Stimulated activated CD4-positive, alpha-beta T cell treated with anti-CD3 and anti-CD28 coated beads, Interleukin-1b, Interleukin-23, amount 100 ng/mL, for 48 hours (primary cell): ENCODE data around the gene SYT3.
A peak's percentile ranks its signal among the peaks of the same experiment; 100 is the strongest.
"Not testable (repeated sequence)": the region's sequence is repeated elsewhere in the genome, so short reads cannot be mapped to it uniquely, and the experiment has no call there.

ENCODE experiments used
- DNase-seq: peaks from one replicate; pipeline ENCODE4 v3.0.0-alpha.2; 2020

Gene SYT3

GRCh38 chr19:50633973-50634372 is 5.7 kb downstream of the SYT3 start:
- DNase-seq = no peak

DNA sequence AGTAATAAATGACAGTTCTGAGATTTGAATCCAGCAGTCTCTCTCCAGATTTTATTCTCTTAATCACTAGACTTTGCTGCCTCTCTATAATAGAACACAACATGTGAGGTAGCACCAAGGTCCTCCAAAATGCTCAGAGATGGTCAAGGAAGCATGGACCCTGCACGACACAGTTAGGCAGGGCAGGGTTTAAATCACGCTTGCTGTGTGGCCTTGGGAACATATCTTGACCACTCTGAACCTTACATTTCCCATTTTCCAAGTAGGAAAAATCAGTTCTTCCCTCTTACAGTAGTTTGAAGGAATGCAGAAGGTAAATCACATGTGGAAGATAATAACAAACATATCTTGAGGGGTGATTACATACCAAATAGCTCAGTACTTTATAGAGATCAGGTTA is 6.3 kb downstream of the SYT3 start:
- no peak for DNase-seq

- DNase-seq = no peak
These were observed 7.4 kb downstream of the SYT3 start for GRCh38 chr19:50632151-50632835.

DNA sequence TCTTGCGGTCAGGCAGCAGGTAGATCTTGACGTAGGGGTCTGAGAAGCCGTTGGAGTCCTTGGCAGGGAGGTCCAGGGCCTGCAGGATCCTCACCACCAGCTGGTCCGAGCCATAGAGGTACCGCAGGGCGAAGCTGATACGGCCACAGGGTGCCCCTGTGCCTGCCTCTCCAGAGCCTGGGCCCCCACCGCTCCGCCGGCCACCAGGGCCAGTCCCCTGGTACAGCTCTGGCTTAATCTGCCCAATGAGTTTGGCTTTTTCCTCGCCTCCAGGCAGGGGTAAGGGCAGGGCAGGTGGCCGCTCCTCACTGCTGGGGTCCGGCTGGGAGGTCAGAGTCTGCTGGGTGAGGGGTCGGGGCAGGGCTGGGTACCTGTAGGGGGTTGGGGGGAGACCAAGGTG is 9.9 kb downstream of the SYT3 start:
- no peak for DNase-seq

DNA sequence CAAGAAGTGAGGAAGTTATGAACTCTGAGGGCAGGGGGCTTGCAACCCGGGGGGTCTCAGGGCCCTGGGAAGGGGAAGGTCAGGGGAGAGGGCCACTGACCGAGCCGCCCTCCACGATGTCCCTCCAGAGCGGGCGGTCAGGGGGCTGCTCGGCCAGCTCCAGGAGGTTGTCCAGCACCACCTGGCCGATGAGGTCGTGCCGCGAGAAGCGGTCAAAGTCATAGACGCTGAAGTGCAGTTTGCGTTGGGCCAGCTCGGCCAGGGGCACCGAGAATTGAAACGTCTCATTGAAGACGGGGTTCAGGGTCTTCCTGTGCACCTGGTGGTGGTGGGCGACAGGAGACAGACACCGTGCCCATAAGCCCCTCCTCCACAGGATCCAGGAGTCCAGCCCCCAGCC is 10.5 kb downstream of the SYT3 start:
- no peak for DNase-seq

DNA sequence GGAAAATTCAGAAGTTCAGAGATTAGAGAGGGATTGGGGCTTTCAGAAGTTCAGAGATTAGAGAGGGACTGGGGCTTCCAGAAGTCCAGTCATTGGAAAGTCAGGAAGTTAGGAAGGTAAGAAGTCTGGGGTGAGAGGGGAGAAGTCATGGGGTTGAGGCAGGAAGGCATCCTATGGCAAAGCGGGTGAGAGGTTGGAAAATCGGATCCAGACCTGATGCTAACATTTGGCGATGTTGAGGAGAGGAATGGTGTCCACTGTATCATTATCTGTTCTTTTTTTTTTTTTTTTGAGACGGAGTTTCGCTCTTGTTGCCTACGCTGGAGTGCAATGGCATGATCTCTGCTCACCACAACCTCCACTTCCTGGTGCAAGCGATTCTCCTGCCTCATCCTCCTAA is 11.1 kb downstream of the SYT3 start:
- DNase-seq = no peak

- DNase-seq = no peak
These were observed 11.5 kb downstream of the SYT3 start for GRCh38 chr19:50628146-50628545.

DNA sequence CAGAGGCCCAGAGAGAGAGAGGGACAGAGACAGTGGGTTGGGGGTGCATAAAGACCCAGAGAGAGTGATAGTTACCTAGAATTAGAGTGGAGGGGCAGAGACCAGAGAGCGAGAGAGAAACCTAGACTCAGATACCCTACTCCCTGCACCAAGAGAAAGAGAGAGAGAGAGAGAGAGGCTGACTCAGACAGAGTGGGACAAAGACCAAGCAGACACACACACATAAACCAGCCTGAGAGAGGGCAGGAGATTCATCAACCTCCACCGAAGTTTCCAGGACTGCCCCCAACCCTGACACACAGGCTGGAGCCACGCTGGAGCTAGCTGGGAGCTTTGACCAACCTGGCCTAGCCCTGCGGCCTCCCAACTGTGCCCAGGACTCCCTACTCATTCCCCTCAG is 12.9 kb downstream of the SYT3 start:
- DNase-seq = no peak

GRCh38 chr19:50626011-50626410 is 13.7 kb downstream of the SYT3 start:
- no peak for DNase-seq

GRCh38 chr19:50624949-50625600 is 14.6 kb downstream of the SYT3 start:
- DNase-seq = no peak

- DNase-seq = not testable (repeated sequence)
These were observed 19.2 kb downstream of the SYT3 start for GRCh38 chr19:50620394-50620906.

DNA sequence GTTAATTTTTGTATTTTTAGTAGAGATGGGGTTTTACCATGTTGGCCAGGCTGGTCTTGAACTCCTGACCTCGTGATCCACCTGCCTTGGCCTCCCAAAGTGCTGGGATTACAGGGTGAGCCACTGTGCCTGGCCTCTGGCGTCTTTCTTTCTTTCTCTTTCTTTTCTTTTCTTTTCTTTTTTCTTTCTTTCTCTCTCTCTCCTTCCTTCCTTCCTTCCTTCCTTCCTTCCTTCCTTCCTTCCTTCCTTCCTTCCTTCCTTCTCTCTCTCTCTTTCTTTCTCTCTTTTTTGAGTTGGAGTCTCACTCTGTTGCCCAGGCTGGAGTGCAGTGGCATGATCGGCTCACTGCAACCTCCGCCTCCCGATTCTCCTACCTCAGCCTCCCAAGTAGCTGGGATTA is 20.5 kb downstream of the SYT3 start:
- DNase-seq = not testable (repeated sequence)

- DNase-seq = not testable (repeated sequence)
These were observed 21.3 kb downstream of the SYT3 start for GRCh38 chr19:50618379-50618778.

GRCh38 chr19:50612504-50613404 is 26.9 kb downstream of the SYT3 start:
- DNase-seq = not testable (repeated sequence)

DNA sequence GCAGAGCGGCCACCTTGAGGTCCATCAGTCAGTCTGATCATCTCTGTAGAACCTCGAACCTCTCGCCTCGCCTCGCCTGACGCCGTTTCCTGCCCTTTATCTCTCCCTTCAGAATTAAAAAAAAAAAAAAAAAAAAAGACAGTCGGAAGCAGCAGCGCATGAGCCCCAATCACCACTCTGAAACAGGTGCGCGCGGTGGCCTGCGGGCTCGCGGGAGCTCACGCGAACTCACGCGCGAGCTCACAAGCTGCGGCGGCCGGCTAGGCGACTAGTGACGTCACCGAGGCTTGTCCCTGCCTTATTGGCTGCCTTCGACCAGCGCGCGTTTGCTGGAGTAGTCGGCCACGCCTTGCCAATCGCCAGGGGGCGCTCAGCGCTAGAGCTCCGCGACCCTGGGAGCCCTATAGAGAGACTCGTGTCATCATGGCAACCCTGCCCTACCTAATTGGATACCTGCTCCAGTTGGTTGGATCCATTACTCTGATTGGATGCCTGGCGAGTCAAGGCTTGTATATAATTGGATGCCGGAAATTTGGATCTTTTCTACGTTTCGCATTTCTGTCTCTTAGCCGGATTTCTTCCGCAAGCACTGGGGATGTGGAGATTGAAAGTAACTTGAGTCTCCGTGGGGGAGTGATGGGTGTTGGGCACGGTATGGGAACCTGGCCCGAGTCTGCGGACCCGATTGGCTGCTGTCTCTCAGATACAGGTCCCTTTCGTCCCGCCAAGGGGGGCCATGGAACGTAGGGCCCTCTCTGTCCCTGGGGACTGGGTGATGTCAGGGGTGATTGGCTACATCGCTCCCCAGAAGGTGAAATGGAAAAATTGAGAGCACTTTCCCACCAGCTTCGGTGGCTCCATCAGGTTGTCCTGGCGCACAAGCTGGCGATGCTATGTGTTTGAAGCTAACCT is 31.6 kb downstream of the SYT3 start:
- DNase-seq = peak; percentile 95

DNA sequence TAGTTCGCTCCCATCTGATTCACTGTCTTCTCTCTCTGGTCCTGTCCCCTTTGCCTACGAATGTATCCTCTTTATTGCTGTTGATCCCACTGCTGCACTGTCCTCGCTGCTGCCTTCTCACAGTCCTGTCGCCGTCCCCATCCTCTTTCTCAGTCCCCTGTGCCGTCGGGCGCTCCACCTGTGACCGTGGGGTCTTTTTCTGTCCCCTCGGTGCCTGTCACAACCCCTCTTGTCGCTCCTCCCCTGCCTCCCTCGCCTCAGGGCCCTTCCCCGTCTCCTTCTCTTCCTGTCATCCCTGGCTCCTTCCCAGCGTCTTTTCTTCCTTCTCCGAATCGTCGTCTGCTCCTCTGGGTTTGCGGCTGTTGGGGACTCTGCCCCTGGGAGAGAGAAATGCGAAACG is 32.3 kb downstream of the SYT3 start:
- no peak for DNase-seq

DNA sequence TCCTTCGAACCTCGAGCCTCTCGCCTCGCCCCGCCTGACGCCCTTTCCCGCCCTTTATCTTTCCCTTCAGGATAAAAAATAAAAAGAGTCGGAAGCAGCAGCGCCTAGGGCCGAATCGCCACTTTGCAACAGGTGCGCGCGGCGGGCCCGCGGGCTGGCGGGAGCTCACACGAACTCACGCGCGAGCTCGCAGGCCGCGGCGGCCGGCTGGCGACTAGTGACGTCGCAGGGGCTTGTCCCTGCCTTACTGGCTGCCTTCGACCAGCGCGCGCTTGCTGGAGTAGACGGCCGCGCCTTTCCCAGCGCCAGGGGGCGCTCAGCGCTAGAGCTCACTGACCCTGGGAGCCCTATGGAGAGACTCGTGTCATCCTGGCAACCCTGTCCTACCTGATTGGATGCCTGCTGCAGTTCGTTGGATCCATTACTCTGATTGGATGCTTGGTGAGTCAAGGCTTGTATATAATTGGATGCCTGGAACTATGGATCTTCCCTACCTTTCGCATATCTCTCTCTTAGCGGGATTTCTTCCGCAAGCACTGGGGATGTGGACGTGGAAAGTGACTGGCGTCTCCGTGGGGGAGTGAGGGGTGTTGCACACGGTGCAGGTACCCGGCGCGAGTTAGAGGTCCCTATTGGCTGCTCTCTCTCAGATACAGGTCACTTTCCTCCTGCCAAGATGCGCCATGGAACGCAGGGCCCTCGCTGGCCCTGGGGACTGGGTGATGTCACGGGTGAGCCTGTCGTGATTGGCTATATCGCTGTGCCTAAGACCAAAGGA is 33.4 kb downstream of the SYT3 start:
- DNase-seq = peak; percentile 14

DNA sequence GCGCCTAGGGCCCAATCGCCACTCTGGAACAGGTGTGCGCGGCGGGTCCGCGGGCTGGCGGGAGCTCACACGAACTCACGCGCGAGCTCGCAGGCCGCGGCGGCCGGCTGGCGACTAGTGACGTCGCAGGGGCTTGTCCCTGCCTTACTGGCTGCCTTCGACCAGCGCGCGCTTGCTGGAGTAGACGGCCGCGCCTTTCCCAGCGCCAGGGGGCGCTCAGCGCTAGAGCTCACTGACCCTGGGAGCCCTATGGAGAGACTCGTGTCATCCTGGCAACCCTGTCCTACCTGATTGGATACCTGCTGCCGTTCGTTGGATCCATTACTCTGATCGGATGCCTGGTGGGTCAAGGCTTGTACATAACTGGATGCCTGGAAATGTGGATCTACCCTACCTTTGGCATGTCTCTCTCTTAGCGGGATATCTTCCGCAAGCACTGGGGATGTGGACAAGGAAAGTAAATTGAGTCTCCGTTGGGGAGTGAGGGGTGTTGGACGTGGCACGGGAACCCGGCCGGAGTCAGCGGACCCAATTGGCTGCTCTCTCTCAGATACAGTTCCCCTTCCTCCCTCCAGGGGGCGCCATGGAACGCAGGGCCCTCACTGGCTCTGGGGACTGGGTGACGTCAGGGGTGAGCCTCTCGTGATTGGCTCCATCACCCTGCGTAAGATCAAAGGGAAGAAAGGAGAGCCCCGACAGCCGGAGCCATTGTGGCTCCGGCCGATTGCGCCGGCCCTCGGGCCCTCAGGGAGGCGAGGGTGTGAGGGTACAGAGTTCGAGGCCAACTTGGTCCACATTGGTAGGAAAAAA is 35.2 kb downstream of the SYT3 start:
- peak; percentile 20 for DNase-seq

DNA sequence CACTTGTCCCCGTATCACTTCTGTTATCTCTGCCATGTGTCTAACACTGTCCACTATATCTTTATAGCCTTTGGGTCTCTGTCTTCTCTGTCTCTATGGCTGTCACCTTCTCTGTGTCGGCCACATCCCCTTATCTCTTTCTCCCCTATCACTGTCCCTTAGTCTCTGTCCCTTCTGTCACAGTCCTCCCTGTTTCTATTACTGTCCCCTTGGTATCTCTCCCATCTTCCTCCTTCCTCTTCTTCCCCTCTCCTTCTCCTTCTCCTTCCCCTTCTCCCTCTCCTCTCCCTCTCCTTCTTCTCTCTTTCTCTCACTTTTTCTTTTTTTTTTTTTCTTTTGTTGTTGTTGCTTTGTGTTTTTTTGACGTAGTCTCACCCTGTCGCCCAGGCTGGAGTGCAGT is 36.7 kb downstream of the SYT3 start:
- no peak for DNase-seq

DNA sequence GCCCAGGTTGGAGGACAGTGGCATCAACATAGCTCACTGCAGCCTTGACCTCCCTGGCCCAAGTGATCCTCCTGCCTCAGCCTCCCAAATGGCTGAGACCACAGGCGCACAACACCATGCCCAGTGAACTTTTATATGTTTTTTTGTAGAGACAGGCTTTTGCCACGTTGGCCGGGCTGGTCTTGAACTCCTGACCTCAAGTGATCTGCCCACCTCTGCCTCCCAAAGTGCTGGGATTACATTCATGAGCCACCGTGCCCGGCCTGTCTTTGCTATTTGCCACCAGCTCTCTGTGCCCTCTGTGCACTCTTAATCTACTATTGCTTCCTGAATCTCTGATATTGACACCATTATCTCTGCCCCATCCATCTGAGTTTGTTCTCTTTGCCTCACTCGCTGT is 37.2 kb downstream of the SYT3 start:
- no peak for DNase-seq

GRCh38 chr19:50602089-50602422 is 37.6 kb downstream of the SYT3 start:
- no peak for DNase-seq
